Stimulated activated CD4-positive, alpha-beta T cell treated with anti-CD3 and anti-CD28 coated beads, Interleukin-1b, Interleukin-23, amount 100 ng/mL, for 1 hour (primary cell): ENCODE results near the gene SNX25.
"Not testable (repeated sequence)": the region's sequence is repeated elsewhere in the genome, so short reads cannot be mapped to it uniquely, and the experiment has no call there.

Experiments
- DNase-seq, 2 donors: peaks; one replicate each; pipeline ENCODE4 v3.0.0-alpha.2; 2020; ENCODE audit warnings: low read depth in 2 of 2

Gene SNX25

DNA sequence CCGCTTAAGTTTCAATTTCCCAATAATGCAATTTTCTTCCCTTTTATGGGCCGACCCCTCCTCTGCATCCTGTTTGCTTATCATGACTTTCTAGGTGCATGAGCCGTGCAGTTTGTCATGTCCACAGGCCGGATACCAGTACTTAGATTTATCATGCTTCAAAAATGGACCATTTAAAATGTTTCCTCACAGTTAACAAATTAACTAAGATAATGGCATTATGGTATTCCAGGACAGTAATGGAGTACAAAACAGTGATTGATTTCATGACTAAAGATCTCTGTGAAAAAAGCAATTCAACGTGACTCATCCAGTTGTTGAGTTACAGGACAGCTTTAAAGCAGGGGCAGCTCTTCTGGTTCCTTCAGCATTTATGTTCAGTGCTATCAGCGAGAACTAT is 23.0 kb downstream of the SNX25 start:
- no peak for DNase-seq

DNA sequence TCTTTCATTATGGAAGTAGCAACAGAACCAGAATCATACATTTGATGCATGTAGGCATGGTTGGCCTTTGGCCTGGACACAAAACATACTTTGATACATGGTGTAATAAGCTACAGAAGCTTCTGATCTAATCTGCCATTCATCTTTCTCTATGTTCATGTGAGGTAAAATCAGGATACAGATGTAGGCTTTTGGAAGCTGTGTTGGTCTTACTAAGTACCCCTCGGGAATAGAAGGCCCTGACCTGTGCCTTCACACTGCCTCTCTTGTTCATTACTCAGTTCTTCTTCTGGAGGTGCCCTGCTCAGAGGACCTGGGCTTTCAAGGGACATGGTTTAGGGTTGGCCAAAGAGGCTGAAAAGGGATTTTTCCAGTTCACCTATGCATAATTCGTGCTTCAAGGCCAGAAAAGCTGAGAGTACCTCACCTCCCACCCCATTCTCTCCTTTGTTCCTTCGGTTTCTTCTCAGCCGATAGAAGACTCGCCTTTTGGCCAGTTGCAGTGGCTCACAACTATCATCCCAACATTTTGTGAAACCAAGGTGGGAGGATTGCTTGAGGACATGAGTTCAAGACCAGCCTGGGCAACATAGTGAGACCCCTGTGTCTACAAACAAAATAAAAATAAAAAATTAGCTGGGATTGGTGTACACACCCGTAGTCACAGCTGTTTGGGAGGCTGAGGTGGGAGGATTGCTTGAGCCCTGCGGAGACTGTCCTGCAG is 25.9 kb downstream of the SNX25 start:
- no peak for DNase-seq

DNA sequence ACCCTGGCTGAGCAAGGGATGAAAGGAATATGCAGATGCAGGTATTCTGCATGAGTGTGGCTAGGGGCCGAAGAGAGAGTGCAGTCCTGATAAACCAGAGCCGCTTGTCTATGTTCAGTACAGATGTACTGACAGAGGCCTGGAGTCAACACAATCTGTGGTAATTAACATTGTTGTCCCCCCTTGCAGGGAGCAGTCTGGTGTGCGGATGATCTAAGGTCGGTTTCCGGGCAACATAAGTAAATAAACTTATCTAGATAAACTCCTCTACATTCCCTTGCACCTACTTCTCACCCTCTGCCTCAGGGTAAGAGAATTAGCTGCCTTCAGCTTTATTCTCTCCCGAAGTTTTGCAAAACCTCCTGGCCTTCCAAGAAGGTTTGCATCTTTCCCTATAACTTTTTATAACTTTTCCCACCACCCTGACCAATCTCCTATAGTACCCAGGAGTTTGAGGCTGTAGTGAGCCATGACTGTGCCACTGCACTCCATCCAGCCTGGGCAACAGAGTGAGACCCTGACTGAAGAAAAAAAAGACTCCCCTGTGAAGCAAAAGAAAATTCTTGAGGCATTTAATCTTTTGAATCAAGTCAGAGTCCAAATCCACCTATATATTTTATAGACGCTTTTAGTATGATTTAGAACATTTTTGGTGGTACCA is 26.6 kb downstream of the SNX25 start:
- DNase-seq, result no peak

DNA sequence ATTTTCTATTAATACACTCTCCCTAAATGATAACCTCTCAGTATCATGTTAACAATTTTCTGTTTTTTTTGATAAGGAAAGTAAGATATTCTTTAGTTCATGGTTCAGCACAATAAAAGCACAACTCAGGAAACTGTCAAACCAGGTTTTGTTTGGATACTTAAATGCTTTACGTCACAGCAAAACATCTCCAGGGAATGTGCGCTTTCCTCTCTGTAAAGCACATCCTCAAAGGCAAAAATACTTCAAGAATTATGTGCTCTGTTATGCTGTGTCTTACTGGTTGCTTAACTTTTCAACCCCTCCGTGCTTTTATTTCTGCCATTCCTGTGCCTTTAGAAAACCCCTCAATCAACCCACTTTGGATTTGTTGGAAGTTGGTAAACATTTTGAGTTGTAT is 27.8 kb downstream of the SNX25 start:
- no peak for DNase-seq

DNA sequence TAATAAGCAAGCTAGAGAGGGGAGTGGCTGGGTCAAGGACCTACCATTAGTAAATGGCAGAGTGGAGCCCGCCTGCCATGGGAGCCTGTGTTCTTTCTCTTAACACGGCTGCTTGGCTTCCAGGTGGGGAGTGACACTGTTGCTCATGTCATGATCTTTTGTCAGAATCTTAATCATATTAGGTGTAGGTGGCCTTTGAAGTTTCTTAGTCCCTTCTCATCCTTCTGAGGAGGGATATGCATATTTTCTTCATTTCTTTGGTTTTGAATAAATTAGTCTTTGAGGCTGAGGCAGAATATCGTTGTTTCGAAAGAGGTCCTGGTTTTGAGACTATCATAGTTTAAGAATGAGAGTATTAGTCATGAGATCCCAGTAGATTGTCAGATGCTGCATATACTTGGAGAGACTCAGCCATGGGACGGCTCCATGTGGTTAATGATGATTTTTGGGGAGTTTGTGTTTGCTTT is 28.9 kb downstream of the SNX25 start:
- no peak for DNase-seq

DNA sequence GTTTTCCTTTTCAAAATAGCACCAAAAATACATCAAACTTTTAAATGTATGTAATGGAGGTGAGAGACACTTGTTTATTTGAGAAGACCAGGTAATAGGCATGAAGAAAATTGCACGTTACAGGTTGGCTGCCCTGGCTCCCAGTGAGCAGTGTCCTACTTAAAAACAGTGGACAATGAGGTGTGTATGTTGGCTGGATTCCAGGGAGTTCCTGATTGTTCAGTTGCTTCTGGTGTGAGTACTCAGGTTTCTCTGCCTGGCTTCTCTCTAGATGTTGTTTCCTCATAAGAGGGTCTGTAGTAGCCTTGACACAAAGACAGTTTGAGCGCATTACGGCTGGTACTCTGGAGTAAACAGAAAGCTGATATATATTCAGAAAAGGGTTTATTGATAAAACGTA is 29.4 kb downstream of the SNX25 start:
- DNase-seq, result no peak

DNA sequence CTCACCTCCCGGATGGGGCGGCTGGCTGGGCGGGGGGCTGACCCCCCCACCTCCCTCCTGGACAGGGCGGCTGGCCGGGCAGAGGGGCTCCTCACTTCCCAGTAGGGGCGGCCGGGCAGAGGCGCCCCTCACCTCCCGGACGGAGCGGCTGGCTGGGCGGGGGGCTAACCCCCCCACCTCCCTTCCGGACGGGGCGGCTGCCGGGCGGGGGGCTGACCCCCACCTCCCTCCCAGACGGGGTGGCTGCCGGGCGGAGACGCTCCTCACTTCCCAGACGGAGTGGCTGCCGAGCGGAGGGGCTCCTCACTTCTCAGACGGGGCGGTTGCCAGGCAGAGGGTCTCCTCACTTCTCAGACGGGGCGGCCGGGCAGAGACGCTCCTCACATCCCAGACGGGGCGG is 31.1 kb downstream of the SNX25 start:
- DNase-seq, result not testable (repeated sequence)

DNA sequence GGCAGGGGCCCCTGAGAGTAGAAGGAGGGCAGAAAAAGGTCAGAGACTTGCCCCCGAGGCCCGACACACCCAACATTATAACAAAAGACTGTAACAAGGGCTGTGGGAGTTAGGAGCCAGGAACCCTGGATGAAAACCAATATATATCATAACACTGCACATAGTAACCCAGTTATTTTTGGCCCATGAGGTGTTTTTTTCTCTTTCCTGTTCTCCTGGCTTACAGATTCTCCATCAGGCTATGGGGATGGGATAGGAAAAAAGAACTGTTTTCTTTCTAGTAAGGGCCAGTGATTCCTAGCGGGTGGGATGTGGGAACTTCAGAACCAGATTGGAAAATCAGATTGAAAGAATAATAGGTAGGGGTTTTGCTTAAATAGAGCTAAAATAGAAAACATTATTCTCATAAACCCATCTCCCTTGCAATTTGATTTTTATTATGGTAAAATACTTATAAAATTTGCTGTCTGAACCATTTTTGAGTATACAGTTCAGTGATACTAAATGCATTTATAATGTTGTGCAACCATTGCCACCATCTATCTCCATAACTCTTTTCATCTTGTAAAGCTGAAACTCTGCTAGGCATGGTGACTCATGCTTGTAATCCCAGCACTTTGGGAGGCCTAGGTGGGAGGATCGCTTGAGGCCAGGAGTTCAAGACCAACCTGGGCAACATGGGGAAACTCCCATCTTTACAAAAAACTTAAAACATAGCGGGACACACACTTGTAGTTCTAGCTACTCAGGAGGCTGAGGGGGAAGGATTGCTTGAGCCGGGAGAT is 33.5 kb downstream of the SNX25 start:
- DNase-seq, result no peak

DNA sequence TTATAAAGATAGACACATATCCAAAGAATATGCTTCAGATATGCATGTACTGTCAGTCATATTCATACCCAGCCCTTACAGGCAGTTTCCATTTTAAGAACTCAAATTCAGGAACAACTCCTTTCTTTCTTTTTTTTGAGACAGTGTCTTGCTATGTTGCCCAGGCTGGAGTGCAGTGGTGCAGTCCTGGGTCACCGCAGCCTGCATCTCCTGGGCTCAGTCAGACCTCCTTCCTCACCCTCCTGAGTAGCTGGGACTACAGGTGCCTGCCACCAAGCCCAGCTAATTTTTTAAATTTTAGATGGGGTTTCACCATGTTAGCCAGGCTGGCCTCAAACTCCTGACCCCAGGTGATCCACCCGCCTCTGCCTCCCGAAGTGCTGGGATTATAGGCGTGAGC is 34.5 kb downstream of the SNX25 start:
- no peak for DNase-seq

DNA sequence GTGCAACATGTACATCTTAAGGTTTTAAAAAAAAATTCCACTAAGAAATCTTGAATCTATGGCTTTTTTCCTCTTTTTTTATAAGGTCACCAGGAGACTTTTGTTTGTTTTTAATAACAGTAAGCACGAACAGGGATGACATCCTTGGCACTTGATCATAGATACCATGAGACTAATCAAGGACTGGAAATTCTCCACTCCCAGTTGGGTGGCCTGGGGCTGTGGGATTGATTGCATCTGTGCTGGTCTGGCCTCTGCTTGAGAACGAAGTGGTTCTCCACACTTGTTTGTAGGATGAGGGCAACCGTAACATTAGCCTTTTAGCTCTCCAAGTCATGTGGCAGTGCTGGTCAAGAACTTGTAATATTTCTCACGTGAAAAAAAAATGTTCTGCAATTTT is 35.4 kb downstream of the SNX25 start:
- no peak for DNase-seq

DNA sequence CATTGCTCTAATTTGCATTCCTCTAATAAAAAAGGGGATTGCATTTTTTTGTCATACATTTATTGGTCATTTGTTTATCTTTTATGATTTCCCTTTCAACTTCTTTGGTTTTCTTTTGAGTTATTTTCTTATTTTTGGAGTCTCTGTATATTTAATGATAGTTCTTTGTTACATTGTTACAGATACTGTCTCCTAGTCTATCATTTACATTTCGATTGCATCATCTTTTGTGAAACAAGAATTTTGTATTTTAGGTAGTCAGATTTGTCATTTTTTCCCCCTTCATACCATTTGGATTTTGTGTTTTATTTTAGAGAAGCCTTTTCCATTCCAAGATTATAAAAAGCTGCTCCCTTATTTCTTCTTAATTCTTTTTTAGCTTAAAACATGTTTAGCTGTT is 37.1 kb downstream of the SNX25 start:
- no peak for DNase-seq

DNA sequence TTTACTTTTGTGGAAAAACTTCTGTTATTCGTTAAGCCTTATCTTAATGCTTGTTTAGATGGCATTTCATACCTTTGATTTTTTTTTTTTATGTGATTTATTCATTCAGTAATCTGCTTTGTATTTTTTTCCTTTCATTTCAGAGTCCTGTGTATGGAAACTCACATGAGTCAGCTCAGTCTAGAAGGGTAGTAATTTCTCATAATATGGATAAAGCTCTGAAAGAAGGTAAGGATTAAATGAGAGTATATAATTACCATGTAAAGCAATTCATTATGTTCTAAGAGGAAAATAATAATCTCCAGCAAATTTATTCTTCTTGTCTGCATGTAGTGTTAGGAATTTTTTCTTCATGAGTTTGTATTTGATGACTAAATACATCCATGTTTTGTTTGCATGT is 37.8 kb downstream of the SNX25 start:
- no peak for DNase-seq

DNA sequence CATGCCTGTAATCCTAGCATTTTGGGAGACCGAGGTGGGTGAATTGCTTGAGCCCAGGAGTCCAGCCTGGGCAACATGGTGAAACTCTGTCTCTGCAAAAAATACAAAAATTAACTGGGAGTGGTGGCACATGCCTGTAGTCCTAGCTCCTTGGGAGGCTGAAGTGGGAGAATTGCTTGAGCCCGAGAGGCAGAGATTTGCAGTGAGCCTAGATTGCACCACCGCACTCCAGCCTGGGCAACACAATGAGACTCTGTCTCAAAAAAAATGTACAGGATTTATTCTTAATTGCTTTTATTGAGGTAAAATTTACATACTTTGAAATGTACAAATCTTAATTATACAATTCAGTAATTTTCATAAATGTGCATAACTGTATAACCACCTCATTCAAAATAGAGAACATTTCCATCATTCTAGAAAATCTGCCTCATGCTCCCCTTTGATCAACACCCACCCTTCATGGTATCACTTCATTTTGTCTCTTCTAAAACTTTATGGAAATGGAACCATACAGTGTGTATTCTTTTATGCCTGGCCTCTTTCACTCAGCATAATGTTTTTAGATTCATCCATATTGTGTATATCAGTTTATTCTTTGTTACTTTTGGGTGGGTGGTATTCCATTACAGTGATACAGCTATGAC is 39.1 kb downstream of the SNX25 start:
- no peak for DNase-seq

DNA sequence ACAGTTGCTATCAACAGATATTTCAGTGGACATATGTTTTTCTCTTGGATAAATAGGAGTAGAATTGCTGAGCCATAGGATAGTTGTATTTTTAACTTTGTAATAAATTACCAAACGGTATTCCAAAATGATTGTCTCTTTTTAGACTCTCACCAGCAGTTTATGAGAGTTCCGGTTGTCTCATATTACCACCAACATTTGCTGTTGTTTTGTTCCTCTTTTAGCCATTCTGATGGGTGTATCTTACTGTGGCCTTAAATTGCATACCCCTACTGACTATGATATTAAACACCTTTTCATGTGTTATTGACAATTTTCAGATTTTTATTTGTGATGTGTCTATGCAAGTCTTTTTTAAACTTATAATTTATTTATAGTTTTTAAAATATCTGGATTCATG is 39.7 kb downstream of the SNX25 start:
- no peak for DNase-seq

DNA sequence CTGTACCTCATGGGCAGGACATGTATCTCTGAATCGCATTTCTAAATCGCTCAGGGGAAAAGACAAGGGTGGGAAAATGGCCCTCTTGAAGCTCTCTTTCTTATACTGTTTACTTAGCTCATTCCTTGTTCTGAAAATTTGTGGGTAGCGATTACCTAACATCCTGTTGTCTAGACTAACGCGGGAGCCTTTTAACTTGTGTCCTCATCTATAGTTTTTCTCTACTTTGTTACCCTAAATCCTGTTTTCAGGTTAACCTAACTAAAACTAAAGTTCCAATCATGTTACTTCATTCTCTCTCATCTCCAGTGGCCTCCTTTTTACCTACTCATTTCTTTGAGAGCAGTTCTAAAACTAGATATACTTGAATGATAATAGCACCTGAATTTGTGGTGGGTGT is 45.0 kb downstream of the SNX25 start:
- no peak for DNase-seq

DNA sequence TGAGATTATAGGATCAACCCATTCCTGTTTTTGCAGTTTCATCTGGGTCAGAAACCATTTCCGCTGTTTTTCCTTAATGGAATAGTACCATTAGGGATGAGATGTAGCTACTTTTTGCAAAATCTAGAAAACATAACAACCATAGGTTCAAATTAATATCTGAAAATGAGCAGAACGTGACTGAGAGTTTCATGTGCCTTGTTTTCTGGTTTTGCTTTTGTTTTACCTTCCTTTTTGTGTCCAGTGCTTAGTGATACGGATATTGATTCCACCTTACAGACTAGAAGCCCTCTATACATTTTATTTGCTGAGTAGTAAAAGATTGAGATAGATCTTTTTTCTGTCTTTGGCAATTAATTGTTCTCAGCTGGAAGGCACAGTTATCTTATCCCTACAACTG is 46.5 kb downstream of the SNX25 start:
- no peak for DNase-seq

DNA sequence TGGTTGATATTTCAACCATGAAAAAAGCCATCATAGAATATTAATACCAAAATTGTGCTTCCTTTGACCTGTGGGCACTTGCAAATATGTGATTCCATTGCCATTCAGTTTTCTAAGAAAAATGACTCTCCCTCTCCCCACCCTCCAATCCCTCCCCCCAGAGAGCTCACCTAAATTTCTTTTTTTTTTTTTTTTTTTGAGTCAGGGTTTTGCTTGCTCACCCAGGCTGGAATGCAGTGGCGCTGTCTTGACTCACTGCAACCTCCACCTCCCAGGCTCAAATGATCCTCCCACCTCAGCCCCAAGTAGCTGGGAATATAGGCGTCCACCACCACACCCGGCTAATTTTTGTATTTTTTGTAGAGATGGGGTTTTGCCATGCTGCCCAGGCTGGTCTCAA is 47.0 kb downstream of the SNX25 start:
- DNase-seq, result no peak

DNA sequence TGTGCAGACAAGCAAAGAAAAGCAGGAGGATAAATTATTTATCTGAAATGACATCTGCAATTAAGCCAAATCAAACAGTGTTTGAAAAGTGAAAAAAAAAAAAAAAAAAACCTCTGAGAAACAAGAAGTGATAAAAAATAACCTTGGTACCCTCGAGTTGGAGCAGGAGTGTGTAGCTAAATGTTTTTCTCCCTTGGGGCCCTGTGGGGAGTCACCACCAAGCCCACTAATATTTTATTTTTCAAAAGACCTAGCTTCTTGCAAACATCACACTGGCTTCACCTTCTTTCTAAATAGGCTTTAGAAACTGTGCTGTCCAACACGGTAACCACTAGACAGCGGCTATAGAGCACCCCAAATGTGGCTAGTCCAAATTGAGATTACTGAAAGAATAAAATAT is 47.7 kb downstream of the SNX25 start:
- no peak for DNase-seq

DNA sequence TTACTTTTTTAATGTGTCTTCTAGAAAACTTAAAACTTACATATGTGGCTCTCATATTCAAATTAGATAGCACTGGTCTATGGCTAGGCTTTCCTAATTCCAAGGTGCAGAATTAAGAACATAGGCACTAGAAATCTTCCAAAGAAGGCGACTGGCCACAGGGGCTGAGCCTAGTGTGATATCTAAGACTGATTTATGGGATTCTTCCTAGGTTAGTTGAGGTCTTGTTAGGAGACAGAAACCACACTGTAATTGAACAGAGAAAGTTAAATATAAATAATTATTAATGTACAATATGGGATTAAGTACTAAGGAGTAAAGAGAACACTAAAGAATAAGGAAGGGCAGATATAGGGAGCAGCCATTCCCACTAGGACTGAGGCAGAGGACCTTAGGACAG is 48.3 kb downstream of the SNX25 start:
- DNase-seq, result no peak

DNA sequence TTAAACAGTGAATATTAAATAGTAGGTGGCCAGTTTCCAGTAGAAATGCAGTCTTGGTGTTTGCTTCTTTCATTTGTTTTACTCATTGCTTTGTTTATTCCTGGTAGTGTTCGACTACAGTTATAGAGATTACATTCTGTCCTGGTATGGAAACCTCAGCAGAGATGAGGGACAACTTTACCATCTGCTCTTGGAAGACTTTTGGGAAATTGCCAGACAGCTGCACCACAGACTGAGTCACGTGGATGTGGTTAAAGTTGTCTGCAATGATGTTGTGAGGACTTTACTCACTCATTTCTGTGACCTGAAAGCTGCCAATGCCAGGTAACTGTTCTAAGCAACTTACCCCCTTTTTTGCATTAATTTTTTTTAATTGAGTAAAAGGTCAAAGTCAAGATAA is 49.3 kb downstream of the SNX25 start:
- DNase-seq, result not testable (repeated sequence)

DNA sequence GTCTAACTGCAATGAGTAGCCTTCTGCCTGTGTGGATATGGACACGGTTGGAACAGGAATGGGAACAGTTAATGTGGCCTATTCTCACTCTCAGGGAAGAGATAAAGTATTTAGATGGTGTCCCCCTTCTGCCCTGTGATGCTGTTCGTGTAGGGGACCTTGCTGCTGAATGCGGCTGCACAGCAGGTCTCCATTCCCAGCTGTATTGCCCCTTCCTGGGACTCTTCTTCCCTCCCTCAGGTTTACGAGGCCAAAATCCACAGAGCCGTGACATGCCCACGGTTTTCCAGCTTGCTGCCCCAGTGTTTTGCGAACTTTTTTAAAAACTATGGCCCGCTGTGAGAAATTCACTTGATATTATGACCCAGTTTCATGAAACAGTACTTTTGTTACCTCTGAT is 50.3 kb downstream of the SNX25 start:
- DNase-seq, result no peak

DNA sequence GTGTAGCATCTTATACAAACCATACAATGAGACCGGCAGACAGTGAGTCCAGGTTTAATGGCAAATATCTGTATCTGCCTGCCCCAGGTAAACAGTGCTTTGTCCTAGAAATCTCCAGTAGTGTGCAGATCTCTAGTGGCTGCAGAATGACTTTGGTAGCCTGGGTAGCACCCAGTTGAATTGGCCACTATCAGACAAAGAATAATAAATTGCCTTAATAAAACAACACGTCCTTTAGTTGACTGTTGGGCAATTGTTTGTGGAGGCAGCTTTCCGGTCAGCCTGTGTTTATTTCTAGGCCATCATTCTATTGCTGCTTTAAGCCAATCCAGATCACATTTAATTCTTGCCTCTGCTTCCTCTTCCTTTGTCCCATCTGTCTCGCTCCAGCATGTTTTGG is 52.5 kb downstream of the SNX25 start:
- no peak for DNase-seq
